ENCODE measurements around the gene SAFB2. TPM values are rescaled to one million over a fixed set of nuclear protein-coding genes. Genes with fewer than 3 reads are reported as not detected.

The SAFB2 gene
- total RNA-seq, 1 experiment from 2014 or later = 76.1 TPM

DNA sequence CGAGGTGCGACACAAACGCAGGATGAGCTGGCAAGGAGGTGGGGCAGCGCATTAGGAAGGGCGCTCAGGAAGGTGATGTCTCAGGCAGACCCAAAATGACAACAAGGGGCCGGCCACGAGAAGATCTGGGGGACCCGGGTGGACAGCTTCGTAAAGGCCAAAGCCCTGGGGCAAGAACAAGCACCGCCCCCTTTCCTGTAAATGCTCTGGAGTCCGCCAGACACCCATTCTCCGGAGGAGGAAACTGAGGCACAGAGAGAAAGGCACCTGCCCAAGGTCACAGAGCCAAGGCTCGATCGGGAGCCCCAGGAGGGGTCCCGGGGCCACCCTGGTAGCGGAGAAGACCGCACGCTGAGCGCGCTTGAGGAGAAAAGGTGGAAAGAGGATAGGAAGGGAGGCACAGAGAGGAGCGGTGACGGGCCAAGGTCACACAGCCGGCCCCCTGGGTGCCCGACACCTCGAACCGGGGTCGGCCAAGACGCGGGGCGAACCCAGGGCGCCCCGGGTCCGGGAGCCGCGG, 571 bp downstream of the SAFB2 start:
- Histone ChIP-seq H3T11ph (ENCODE audit: low read length) (no peak overlapping the region), H3K4me1 (ENCODE audit: insufficient read depth, low read length) (no peaks in the 10 kb centered on the region; the same call in 1 of the 2 replicates), H3K27me3 (ENCODE audit: insufficient read depth, low read length) (no peaks in the 10 kb centered on the region), H4K20me1 (ENCODE audit: control insufficient read depth, insufficient read depth, insufficient read length) (no peaks in the 10 kb centered on the region), H2BK120ac (ENCODE audit: low read depth, low read length, poor library complexity, severe bottlenecking) (no peak overlapping the region), H3K4ac (ENCODE audit: low read depth, low read length) (no peak overlapping the region), H3K9ac (ENCODE audit: extremely low read depth, insufficient read length, low read length) (peak overlapping the region; percentile 57), H2BK12ac (ENCODE audit: insufficient read length, low read depth, low read length) (no peak overlapping the region), H2BK20ac (ENCODE audit: low read depth, low read length, poor library complexity, severe bottlenecking) (no peak overlapping the region), H3K14ac (ENCODE audit: insufficient read depth, low read length) (no peak overlapping the region), H2BK15ac (ENCODE audit: low read depth, low read length) (no peak overlapping the region), H3K4me2 (ENCODE audit: insufficient read depth, insufficient read length, low read length) (peak overlapping the region; percentile 58), H4K8ac (replicated peaks; ENCODE audit: insufficient read length, low read depth, low read length) (no peak overlapping the region), H3K79me2 (ENCODE audit: insufficient read depth, low read length) (peaks cover 57% of the 10 kb centered on the region), H2AFZ (ENCODE audit: low read length) (no peak overlapping the region), H3K18ac (ENCODE audit: insufficient read length, low read depth, low read length) (no peak overlapping the region), H3K56ac (ENCODE audit: insufficient read length, low read depth, low read length) (no peak overlapping the region), H3K23me2 (ENCODE audit: insufficient read length, low read depth, low read length, poor library complexity, severe bottlenecking) (peaks cover 14% of the 10 kb centered on the region), H2AK5ac (ENCODE audit: insufficient read length, low read length) (no peak overlapping the region), H2BK5ac (ENCODE audit: insufficient read length, low read length) (no peak overlapping the region), H4K5ac (ENCODE audit: insufficient read length, low read depth, low read length) (no peak overlapping the region), H3K23ac (ENCODE audit: insufficient read length, low read depth, low read length) (no peak overlapping the region), H3K79me1 (ENCODE audit: insufficient read depth, low read depth, low read length, poor library complexity, severe bottlenecking) (peaks cover 18% of the 10 kb centered on the region), H3K27ac (ENCODE audit: insufficient read length, low read depth, low read length) (no peak overlapping the region), H4K91ac (ENCODE audit: insufficient read length, low read depth, low read length) (no peak overlapping the region), H3K9me3 (ENCODE audit: control insufficient read depth, low read depth, low read length) (no peaks in the 10 kb centered on the region)
- Mint-ChIP-seq H3K36me3 (ENCODE audit: insufficient read depth in 1 of 3, low read depth in 3 of 3) (peaks cover 48 to 78% (median 65%) of the 10 kb centered on the region in 3 experiments), H3K9me3 (peaks cover 0 to 3% of the 10 kb centered on the region in 2 experiments; a peak in 3 of 5 replicates), H3K27ac (peak overlapping the region; percentile 32 to 93 (median 92); a peak in 5 of 7 replicates), H3K4me1 (peaks cover 30 to 34% of the 10 kb centered on the region in 2 experiments), H3K27me3 (ENCODE audit: low read depth) (peaks cover 4% of the 10 kb centered on the region; the same call in 1 of the 2 replicates), H3K4me3 (peak overlapping the region; percentile 100)
- WGBS (ENCODE audit: extremely low coverage, insufficient read length, low lambda C conversion rate) = no CpG with 5 or more reads among the region's 35 CpGs
- DNase-seq = no peak
- TF ChIP-seq, protein P1, sequence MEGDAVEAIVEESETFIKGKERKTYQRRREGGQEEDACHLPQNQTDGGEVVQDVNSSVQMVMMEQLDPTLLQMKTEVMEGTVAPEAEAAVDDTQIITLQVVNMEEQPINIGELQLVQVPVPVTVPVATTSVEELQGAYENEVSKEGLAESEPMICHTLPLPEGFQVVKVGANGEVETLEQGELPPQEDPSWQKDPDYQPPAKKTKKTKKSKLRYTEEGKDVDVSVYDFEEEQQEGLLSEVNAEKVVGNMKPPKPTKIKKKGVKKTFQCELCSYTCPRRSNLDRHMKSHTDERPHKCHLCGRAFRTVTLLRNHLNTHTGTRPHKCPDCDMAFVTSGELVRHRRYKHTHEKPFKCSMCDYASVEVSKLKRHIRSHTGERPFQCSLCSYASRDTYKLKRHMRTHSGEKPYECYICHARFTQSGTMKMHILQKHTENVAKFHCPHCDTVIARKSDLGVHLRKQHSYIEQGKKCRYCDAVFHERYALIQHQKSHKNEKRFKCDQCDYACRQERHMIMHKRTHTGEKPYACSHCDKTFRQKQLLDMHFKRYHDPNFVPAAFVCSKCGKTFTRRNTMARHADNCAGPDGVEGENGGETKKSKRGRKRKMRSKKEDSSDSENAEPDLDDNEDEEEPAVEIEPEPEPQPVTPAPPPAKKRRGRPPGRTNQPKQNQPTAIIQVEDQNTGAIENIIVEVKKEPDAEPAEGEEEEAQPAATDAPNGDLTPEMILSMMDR (conservative IDR thresholded peaks at IDR 0.05) = no peak
